ENCODE results near the gene FALEC. TPM values are rescaled to one million over a fixed set of nuclear protein-coding genes. Genes with fewer than 3 reads are reported as not detected.

The FALEC gene
- total RNA-seq, 1 donor: not detected

DNA sequence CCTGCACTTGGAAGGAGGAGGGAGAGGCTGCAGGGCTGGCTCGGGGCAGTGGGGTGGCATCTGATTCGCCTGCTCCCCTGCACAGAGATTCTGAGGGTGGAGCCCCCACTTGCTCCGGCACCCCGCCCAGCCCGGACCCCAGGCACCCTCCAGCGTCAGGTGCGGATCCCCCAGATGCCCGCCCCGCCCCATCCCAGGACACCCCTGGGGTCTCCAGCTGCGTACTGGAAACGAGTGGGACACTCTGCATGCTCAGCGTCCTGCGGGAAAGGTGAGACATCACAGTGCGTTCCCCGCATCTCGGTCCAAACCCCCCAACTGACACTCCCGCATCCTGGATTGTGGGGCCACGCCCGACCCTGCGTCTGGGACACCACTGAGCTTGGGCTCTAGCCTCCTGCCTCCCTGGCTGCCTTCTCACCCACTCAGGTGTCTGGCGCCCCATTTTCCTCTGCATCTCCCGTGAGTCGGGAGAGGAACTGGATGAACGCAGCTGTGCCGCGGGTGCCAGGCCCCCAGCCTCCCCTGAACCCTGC, 41.6 kb downstream of the FALEC start:
- Histone ChIP-seq H3K9me3 (ENCODE audit: low read depth, low read length) (no peaks in the 10 kb centered on the region), H3K4me1 (ENCODE audit: insufficient read depth, low read length) (peaks cover 52% of the 10 kb centered on the region), H3K4me3 (ENCODE audit: low read length) (no peak overlapping the region), H3K27me3 (ENCODE audit: insufficient read depth, low read length) (no peaks in the 10 kb centered on the region)

DNA sequence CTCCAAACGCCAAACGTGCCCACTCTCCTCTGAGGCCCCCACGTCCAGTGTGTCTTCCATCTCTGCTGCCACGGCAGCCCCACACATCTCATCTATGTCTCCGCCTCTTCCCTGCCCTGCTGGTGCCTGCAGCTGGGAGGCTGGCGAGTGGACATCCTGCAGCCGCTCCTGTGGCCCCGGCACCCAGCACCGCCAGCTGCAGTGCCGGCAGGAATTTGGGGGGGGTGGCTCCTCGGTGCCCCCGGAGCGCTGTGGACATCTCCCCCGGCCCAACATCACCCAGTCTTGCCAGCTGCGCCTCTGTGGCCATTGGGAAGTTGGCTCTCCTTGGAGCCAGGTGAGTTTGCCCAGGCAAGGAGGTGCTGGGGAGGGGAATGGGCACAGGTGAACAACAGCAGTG, 42.3 kb downstream of the FALEC start:
- no peak overlapping the region for H3K4me3 ChIP-seq (ENCODE audit: low read length)
- peaks cover 52% of the 10 kb centered on the region for H3K4me1 ChIP-seq (ENCODE audit: insufficient read depth, low read length)
- no peaks in the 10 kb centered on the region for H3K9me3 ChIP-seq (ENCODE audit: low read depth, low read length)
- H3K27me3 ChIP-seq (ENCODE audit: insufficient read depth, low read length): no peaks in the 10 kb centered on the region

DNA sequence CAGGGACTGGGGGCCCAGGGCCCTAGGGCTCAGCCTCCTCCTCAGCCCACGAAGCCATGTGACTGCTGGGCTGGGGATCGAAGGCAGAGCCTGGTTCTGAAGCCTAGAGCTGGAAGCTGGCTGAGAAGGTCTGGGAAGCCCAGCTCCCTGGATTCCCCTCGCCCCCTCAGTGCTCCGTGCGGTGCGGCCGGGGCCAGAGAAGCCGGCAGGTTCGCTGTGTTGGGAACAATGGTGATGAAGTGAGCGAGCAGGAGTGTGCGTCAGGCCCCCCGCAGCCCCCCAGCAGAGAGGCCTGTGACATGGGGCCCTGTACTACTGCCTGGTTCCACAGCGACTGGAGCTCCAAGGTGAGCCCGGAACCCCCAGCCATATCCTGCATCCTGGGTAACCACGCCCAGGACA, 42.8 kb downstream of the FALEC start:
- Histone ChIP-seq H3K27me3 (ENCODE audit: insufficient read depth, low read length) (no peaks in the 10 kb centered on the region), H3K9me3 (ENCODE audit: low read depth, low read length) (no peaks in the 10 kb centered on the region), H3K4me1 (ENCODE audit: insufficient read depth, low read length) (peaks cover 52% of the 10 kb centered on the region), H3K4me3 (ENCODE audit: low read length) (no peak overlapping the region)

DNA sequence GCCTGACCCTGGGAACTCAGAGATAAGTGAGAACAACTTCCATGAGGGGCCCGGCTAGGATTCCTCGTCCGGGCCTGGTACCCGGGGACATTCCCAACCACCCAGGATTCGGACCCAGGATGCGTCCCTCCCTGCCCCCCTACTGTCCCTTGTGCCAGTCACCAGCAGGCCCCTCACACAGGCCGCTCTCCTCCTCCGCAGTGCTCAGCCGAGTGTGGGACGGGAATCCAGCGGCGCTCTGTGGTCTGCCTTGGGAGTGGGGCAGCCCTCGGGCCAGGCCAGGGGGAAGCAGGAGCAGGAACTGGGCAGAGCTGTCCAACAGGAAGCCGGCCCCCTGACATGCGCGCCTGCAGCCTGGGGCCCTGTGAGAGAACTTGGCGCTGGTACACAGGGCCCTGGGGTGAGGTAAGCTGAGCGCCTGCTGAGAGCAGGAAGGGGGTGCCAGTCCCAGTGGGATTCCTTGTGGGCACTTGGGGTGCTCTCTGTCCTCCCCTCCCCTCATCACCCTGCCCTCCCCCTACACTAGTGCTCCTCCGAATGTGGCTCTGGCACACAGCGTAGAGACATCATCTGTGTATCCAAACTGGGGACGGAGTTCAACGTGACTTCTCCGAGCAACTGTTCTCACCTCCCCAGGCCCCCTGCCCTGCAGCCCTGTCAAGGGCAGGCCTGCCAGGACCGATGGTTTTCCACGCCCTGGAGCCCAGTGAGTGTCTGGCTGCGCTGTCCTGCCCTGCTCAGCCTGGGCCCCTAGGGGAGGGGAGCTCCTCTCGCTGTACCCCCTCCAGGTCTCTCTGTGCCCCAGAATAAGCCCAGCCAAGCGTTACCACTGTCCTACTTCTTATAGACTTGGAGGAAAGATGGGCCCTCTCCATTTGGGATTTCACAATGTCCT, 43.5 kb downstream of the FALEC start:
- H3K9me3 ChIP-seq (ENCODE audit: low read depth, low read length): no peaks in the 10 kb centered on the region
- H3K27me3 ChIP-seq (ENCODE audit: insufficient read depth, low read length): no peaks in the 10 kb centered on the region
- peaks cover 52% of the 10 kb centered on the region for H3K4me1 ChIP-seq (ENCODE audit: insufficient read depth, low read length)
- H3K4me3 ChIP-seq (ENCODE audit: low read length): no peak overlapping the region

DNA sequence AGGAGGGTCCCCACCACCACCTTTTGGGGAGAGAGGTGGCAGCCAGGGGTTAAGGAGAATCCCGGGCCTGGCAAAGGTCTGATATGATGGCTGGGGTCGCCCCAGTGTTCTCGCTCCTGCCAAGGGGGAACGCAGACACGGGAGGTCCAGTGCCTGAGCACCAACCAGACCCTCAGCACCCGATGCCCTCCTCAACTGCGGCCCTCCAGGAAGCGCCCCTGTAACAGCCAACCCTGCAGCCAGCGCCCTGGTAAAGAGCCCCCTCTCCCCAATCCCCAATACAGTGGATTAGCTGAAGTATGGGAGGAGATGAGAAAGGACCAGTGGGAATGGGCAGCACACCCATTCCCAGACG, 44.1 kb downstream of the FALEC start:
- Histone ChIP-seq H3K4me1 (ENCODE audit: insufficient read depth, low read length) (peaks cover 54% of the 10 kb centered on the region), H3K27me3 (ENCODE audit: insufficient read depth, low read length) (no peaks in the 10 kb centered on the region), H3K4me3 (ENCODE audit: low read length) (no peak overlapping the region), H3K9me3 (ENCODE audit: low read depth, low read length) (no peaks in the 10 kb centered on the region)

DNA sequence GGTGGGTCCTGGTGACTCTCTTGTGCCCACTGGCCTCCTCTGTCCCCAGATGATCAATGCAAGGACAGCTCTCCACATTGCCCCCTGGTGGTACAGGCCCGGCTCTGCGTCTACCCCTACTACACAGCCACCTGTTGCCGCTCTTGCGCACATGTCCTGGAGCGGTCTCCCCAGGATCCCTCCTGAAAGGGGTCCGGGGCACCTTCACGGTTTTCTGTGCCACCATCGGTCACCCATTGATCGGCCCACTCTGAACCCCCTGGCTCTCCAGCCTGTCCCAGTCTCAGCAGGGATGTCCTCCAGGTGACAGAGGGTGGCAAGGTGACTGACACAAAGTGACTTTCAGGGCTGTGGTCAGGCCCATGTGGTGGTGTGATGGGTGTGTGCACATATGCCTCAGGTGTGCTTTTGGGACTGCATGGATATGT, 44.5 kb downstream of the FALEC start:
- Histone ChIP-seq H3K27me3 (ENCODE audit: insufficient read depth, low read length) (no peaks in the 10 kb centered on the region), H3K4me1 (ENCODE audit: insufficient read depth, low read length) (peaks cover 58% of the 10 kb centered on the region), H3K9me3 (ENCODE audit: low read depth, low read length) (no peaks in the 10 kb centered on the region), H3K4me3 (ENCODE audit: low read length) (no peak overlapping the region)

DNA sequence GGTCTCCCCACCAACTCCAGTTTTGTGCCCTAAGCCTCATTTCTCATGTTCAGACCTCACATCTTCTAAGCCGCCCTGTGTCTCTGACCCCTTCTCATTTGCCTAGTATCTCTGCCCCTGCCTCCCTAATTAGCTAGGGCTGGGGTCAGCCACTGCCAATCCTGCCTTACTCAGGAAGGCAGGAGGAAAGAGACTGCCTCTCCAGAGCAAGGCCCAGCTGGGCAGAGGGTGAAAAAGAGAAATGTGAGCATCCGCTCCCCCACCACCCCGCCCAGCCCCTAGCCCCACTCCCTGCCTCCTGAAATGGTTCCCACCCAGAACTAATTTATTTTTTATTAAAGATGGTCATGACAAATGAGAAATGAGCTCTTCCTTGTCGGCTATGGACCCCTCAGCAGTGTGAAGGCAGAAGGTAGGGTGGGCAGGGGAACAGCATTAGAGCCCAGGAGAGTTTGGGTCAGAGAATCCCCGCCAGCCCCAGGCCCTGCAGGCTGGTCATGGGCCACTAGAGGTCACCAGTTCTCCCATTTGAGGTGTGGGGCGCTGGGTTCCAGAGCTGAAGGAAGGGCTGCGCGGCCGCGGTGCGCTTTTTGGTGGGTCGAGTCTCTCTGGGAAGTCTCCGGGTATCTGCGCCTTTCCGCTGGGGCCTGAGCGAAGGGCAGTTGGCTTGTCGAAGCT, 45.2 kb downstream of the FALEC start:
- Histone ChIP-seq H3K4me1 (ENCODE audit: insufficient read depth, low read length) (peaks cover 65% of the 10 kb centered on the region), H3K4me3 (ENCODE audit: low read length) (peak overlapping the region; percentile 50), H3K27me3 (ENCODE audit: insufficient read depth, low read length) (no peaks in the 10 kb centered on the region)

DNA sequence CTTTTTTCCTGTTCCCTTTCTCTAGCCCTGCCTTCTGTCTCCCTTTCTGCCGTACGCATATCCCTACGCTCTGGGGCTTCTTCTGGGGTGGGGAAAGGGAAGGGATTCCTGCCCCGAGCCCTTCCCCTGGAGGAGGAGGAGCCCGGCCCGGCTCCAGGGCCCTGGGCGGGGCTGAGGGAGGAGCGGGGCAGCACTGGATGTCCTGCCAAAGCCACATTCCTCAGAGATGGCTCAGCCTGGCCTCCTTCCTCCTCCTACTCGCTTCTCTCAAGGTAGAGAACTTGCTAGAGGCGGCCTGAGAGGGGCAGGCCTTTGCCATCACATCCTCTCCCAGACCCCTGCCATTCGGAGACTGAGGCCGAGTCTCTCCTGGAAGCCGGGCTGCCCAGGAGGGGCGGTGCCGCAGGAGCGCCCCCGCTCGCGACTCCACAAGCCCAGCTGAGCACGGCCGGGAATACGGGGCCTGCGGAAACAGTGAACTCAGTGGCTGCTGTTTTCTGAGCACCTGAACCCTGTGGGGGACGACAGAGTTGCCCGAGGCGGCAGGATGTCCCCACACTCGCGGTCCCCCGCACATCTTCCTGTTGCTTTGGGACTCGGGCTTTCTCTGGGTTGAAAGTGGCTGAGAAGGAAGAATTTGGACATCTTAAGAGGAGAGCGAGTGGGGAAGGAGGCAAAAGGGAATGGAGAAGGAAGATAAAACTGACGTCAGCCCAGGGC, 45.9 kb downstream of the FALEC start:
- Histone ChIP-seq H3K9me3 (ENCODE audit: low read depth, low read length) (no peaks in the 10 kb centered on the region), H3K4me3 (ENCODE audit: low read length) (peak overlapping the region; percentile 50), H3K4me1 (ENCODE audit: insufficient read depth, low read length) (peaks cover 72% of the 10 kb centered on the region), H3K27me3 (ENCODE audit: insufficient read depth, low read length) (no peaks in the 10 kb centered on the region)

More for the DNA sequence above, 45.2 kb downstream of the FALEC start:
- no peaks in the 10 kb centered on the region for H3K9me3 ChIP-seq (ENCODE audit: low read depth, low read length)

DNA sequence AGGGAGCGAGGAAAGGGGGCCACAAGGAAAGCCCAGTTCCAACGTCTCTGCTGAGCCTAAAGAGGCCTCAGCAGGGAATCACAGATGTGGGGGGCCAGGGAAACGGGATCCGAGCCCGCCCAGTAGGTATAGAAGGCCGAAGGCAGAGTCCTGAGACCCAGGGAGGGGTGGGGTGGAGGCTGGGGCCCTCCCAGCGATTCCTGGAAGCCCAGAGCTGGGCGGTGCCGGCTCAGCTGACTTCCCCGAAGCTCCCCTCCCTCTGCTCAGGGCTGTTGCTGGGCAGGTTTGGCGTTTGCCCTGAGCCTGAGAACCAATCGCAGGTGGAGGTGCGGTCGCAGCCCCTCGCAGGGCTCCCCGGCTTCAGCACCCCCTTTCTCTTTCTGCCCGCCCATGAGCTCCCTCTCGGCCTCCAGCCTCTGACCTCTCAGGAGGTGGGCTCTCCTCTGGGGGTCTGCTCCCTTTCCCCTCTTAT, 46.5 kb downstream of the FALEC start:
- H3K27me3 ChIP-seq (ENCODE audit: insufficient read depth, low read length): no peaks in the 10 kb centered on the region
- peaks cover 78% of the 10 kb centered on the region for H3K4me1 ChIP-seq (ENCODE audit: insufficient read depth, low read length)
- H3K4me3 ChIP-seq (ENCODE audit: low read length): peak overlapping the region; percentile 50
- H3K9me3 ChIP-seq (ENCODE audit: low read depth, low read length): no peaks in the 10 kb centered on the region

DNA sequence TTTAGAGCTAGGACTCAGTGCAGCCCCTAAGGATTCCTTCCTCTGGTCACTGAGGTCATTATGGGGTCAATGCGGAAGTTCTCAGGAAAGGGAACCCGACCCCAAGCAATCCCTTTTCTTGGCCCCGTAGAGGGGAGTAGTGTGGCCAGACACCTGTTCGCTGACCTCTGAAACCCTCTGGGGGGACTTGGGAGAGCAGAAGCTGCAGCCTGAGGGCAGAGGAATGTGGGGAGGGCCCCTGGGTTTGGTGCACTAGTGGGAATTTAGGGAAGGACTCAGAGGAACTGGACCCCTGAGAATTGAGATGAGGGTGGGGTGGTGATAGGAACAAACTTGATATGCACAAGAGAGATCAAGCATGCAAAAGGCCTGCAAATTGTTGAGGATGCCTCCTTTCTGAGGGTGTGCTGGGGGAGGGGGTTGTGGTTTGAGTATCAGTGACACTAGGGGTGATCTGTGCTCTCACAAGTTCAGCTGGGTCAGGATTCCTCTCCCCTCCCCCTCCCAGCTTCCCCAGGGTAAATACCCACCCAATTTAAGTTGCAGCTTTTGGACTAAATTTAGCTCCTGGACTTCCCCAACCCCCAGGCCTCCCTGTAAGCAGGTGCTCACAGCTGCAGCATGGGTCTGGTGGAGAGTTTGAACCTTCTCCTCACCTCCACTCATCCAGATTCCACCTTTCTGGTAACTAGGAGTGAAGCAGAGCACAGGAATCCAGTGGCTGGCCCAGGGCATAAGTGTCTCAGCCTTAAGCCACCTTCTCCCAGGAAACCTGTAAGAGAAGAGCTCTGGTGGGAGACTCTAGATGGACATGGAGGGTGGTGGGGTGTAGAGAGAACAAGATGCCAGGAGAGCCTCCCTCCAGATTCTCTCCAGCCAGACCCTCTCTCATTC, 47.1 kb downstream of the FALEC start:
- Histone ChIP-seq H3K4me3 (ENCODE audit: low read length) (peak overlapping the region; percentile 50), H3K4me1 (ENCODE audit: insufficient read depth, low read length) (peaks cover 84% of the 10 kb centered on the region), H3K27me3 (ENCODE audit: insufficient read depth, low read length) (no peaks in the 10 kb centered on the region), H3K9me3 (ENCODE audit: low read depth, low read length) (no peaks in the 10 kb centered on the region)

DNA sequence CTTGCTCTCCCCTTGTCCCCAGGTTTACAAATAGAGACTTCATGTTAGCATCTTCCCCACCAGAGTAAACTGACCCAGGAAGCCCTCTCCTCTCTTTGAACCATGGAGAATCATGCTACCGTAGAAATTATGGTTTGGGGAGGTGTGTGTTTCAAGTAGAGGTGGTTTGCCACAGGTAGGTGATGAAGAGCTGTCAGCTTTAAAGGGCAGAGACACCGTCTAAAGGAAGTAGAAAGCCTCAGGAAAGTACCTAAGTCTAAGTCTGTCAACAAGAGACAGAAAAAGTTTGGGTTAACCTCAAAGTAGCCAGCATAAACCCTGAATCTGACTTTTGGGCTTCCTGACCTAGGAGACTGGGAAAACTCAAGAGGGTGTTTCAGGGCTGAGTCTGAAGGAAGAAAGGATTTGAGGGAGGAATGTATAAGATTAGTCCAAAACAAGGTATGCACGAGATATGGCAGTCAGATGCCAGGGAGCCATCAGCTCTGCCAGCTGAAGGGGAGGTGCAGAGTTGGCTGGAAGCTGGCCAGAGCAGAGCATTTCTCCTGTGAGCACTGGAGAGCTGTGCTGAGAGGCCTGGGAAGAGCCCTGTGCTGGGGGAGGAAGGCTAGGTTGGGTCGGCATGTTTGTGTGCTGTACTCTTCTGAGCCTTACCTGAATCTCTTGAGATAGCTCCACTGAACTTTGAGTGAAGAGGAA, 47.9 kb downstream of the FALEC start:
- H3K9me3 ChIP-seq (ENCODE audit: low read depth, low read length): no peaks in the 10 kb centered on the region
- peaks cover 92% of the 10 kb centered on the region for H3K4me1 ChIP-seq (ENCODE audit: insufficient read depth, low read length)
- H3K4me3 ChIP-seq (ENCODE audit: low read length): peak overlapping the region; percentile 50
- no peaks in the 10 kb centered on the region for H3K27me3 ChIP-seq (ENCODE audit: insufficient read depth, low read length)

DNA sequence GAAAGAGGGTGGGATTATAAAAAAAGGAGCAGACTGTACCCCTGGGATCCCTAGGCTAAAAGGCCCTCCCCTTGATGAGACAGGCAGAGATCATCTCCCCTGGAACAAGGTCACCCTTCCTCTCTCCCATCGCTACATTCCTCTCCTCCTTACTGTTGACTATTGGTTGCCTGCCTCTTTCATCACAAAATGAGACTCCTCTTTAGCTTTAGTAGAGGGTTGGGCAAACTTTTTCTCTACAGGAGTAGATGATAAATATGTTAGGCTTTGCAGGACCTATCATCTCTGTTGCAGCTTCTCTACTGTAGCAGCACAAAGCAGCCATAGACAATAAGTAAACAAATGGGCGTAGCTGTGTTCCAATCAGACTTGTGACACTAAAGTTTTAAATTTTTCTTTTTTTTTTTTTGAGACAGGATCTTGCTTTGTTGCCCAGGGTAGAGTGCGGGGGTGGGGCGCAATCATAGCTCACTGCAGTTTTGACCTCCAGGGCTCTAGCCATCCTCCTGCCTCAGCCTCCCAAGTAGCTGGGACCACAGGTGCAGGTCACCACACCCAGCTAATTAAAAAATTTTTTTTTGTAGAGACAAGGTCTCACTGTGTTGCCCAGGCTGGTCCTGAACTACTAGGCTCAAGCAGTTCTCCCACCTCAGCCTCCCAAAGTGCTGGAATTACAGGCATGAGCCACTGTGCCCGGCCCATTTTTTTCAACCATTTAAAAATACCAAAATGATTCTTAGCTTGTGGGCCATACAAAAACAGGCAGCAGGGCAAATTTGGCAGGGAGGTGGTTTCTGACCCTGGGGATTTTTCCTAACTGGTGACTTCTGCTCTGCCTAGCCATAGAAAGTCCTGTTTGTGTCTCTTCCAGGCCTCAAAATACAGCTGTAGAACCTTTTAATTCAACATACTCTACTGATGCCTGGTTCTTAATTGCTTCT, 48.8 kb downstream of the FALEC start:
- Histone ChIP-seq H3K27me3 (ENCODE audit: insufficient read depth, low read length) (no peaks in the 10 kb centered on the region), H3K9me3 (ENCODE audit: low read depth, low read length) (no peaks in the 10 kb centered on the region), H3K4me1 (ENCODE audit: insufficient read depth, low read length) (peaks cover 92% of the 10 kb centered on the region), H3K4me3 (ENCODE audit: low read length) (peak overlapping the region; percentile 1)

Data from mononuclear cell (primary cell).